ENCODE results near the gene PDE3B.
"Not testable (repeated sequence)": the region's sequence is repeated elsewhere in the genome, so short reads cannot be mapped to it uniquely, and the experiment has no call there.

The PDE3B gene

GRCh38 chr11:14875163-14875562 lies 231.6 kb downstream of the PDE3B start:
- DNase-seq (ENCODE audit: low read depth in 1 of 2, low spot score in 1 of 2): no peak

GRCh38 chr11:14881576-14882193 lies 238.1 kb downstream of the PDE3B start:
- DNase-seq (ENCODE audit: low read depth in 1 of 2, low spot score in 1 of 2): no peak

GRCh38 chr11:14882196-14882595 lies 238.6 kb downstream of the PDE3B start:
- no peak for DNase-seq (ENCODE audit: low read depth in 1 of 2, low spot score in 1 of 2)

- not testable (repeated sequence) for DNase-seq (ENCODE audit: low read depth in 1 of 2, low spot score in 1 of 2)
These were observed 240.1 kb downstream of the PDE3B start for GRCh38 chr11:14883683-14884082.

- no peak for DNase-seq (ENCODE audit: low read depth in 1 of 2, low spot score in 1 of 2)
These were observed 241.2 kb downstream of the PDE3B start for GRCh38 chr11:14884667-14885273.

- DNase-seq (ENCODE audit: low read depth in 1 of 2, low spot score in 1 of 2): no peak
These were observed 242.9 kb downstream of the PDE3B start for GRCh38 chr11:14886513-14886912.

- peak; percentile 69 to 82 for DNase-seq (ENCODE audit: low read depth in 1 of 2, low spot score in 1 of 2)
These were observed 247.8 kb downstream of the PDE3B start for GRCh38 chr11:14891143-14892035.

- DNase-seq (ENCODE audit: low read depth in 1 of 2, low spot score in 1 of 2): peak; percentile 71 to 84
These were observed 248.5 kb downstream of the PDE3B start, which contains the start of gene CYP2R1 for GRCh38 chr11:14892036-14892556. Gene CYP2R1, minus strand, starts transcription at chr11:14892231. Its CDS starts 26 bp downstream, at chr11:14892205.

- no peak for DNase-seq (ENCODE audit: low read depth in 1 of 2, low spot score in 1 of 2)
These were observed 249.0 kb downstream of the PDE3B start for GRCh38 chr11:14892577-14892976.

GRCh38 chr11:14894657-14895598 lies 251.3 kb downstream of the PDE3B start:
- no peak for DNase-seq (ENCODE audit: low read depth in 1 of 2, low spot score in 1 of 2)

- no peak for DNase-seq (ENCODE audit: low read depth in 1 of 2, low spot score in 1 of 2)
These were observed 254.8 kb downstream of the PDE3B start for GRCh38 chr11:14898355-14898754.

- no peak for DNase-seq (ENCODE audit: low read depth in 1 of 2, low spot score in 1 of 2)
These were observed 255.3 kb downstream of the PDE3B start for GRCh38 chr11:14898906-14899305.

GRCh38 chr11:14902650-14903350 lies 259.2 kb downstream of the PDE3B start:
- DNase-seq (ENCODE audit: low read depth in 1 of 2, low spot score in 1 of 2): no peak

GRCh38 chr11:14904745-14905103 lies 261.1 kb downstream of the PDE3B start:
- DNase-seq (ENCODE audit: low read depth in 1 of 2, low spot score in 1 of 2): peak; percentile 75

GRCh38 chr11:14905104-14906033 lies 261.8 kb downstream of the PDE3B start:
- peak; percentile 44 to 53 for DNase-seq (ENCODE audit: low read depth in 1 of 2, low spot score in 1 of 2)

GRCh38 chr11:14906578-14906977 lies 263.0 kb downstream of the PDE3B start:
- no peak for DNase-seq (ENCODE audit: low read depth in 1 of 2, low spot score in 1 of 2)

GRCh38 chr11:14906993-14907392 lies 263.4 kb downstream of the PDE3B start:
- DNase-seq (ENCODE audit: low read depth in 1 of 2, low spot score in 1 of 2): no peak

GRCh38 chr11:14907411-14908213 lies 264.0 kb downstream of the PDE3B start:
- peak; percentile 79 to 80 for DNase-seq (ENCODE audit: low read depth in 1 of 2, low spot score in 1 of 2)
